HG02798 (cell line): Measurements from ENCODE around the gene GNMT.
"Not testable (repeated sequence)": the region's sequence is repeated elsewhere in the genome, so short reads cannot be mapped to it uniquely, and the experiment has no call there.

Source experiments
- ATAC-seq: cut with Tn5 transposase; IDR thresholded peaks from one replicate; pipeline ENCODE4 v1.9.1; 2021; ENCODE audit warnings: mild to moderate bottlenecking; ENCODE audit not compliant: unreplicated experiment, poor library complexity

GNMT gene

GRCh38 chr6:42940493-42941045 is 20.0 kb upstream of the GNMT start:
- no peak for ATAC-seq

GRCh38 chr6:42941356-42941755 is 19.2 kb upstream of the GNMT start:
- ATAC-seq: not testable (repeated sequence)

- ATAC-seq: no peak
These were observed 18.1 kb upstream of the GNMT start for GRCh38 chr6:42942444-42942843.

GRCh38 chr6:42947950-42948349 is 12.6 kb upstream of the GNMT start:
- ATAC-seq: no peak

- ATAC-seq: no peak
These were observed 8.2 kb upstream of the GNMT start for GRCh38 chr6:42952389-42952788.

GRCh38 chr6:42954405-42954804 is 6.1 kb upstream of the GNMT start:
- ATAC-seq: not testable (repeated sequence)

- ATAC-seq: no peak
These were observed 2.4 kb upstream of the GNMT start for GRCh38 chr6:42958125-42958524.

- ATAC-seq: no peak
These were observed 674 bp upstream of the GNMT start for GRCh38 chr6:42959917-42960242.

GRCh38 chr6:42961020-42961470 is 491 bp downstream of the GNMT start:
- ATAC-seq: no peak

GRCh38 chr6:42962096-42962495 is 1.5 kb downstream of the GNMT start:
- ATAC-seq: no peak

GRCh38 chr6:42962502-42963178 is 2.1 kb downstream of the GNMT start:
- ATAC-seq: no peak

GRCh38 chr6:42963179-42963854 is 2.8 kb downstream of the GNMT start:
- ATAC-seq: no peak

- ATAC-seq: no peak
These were observed 3.5 kb downstream of the GNMT start for GRCh38 chr6:42963855-42964605.

GRCh38 chr6:42966571-42966970 is 6.0 kb downstream of the GNMT start:
- ATAC-seq: no peak

- ATAC-seq: no peak
These were observed 6.7 kb downstream of the GNMT start for GRCh38 chr6:42967228-42967627.

- no peak for ATAC-seq
These were observed 7.7 kb downstream of the GNMT start for GRCh38 chr6:42968126-42968701.

- ATAC-seq: no peak
These were observed 8.2 kb downstream of the GNMT start for GRCh38 chr6:42968783-42969182.

GRCh38 chr6:42969431-42969830 is 8.9 kb downstream of the GNMT start:
- ATAC-seq: no peak

- ATAC-seq: no peak
These were observed 9.4 kb downstream of the GNMT start for GRCh38 chr6:42969934-42970333.

GRCh38 chr6:42970871-42971612 is 10.5 kb downstream of the GNMT start:
- no peak for ATAC-seq
